ENCODE data around the gene PTGIS.

PTGIS gene

DNA sequence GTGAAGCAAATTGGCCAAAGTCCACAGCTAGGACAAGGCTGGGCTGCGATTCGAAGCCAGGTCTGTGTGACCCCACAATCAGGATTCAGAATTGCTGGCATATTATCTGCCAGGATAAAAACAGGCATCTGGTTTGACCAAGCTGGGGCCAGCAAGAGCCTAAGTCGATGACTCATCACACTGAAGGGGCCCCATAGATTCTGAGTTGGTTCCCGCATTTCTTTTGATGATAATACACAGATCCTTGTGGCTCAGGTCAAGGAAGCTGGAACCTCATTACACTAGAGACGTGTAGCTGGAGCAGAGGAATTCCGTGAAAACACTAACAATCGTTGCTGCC is 92.0 kb downstream of the PTGIS start:
- H3K4me3 ChIP-seq (ENCODE audit: low read depth, low read length), result no peak overlapping the region

DNA sequence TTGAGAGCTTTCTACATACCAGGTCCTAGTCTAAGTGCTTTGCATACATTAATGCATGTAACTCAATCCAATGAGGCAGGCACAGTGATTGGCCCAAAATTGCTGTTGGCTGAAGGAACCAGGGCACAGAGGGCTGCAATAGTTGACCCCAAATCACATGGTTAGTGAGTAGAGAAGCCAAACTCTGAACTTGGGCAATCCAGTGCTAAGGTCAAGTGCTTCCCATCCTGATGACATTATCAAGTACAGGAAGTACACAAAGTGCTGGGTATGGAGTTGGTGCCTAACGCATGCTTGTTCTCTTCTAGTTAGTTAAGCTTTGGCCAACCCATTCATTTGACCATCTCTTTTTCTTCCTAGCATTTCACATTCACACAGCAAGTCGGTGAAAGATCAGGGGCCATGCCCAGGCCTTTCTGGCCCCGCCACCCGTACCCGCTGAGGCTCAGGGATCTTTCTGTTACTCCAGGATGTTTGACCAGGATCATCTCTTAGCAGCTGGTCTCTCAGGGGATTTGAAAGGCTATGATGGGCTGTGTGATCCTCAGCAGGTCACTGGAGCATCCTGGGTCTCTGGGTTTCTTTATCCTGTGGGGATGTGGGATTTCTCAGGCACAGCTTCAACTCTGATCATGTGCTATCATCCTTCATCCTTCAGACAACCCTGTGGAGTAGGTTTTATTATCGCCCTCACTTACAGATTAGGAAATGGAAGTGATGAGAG is 92.5 kb downstream of the PTGIS start:
- no peak overlapping the region for H3K4me3 ChIP-seq (ENCODE audit: low read depth, low read length)

DNA sequence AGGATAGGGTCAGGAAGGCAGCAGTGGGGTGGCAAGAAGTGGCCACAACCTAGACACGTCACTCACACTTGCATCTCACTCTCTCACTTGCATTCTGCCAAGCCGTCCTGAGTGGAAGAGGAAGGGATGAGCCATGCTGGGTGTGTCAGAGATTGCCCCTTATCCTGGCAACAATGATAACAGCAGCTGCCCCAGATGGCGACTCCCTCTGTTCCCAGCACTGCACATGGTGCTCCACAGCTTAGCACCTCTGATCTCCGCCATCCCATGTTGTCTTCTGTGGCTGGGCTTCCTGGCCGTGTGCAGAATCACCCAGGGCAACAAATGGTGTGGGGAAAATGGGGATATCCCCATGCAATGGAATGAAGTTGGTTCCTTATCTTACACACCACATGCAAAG is 96.5 kb downstream of the PTGIS start:
- H3K4me3 ChIP-seq (ENCODE audit: low read depth, low read length), result no peak overlapping the region

DNA sequence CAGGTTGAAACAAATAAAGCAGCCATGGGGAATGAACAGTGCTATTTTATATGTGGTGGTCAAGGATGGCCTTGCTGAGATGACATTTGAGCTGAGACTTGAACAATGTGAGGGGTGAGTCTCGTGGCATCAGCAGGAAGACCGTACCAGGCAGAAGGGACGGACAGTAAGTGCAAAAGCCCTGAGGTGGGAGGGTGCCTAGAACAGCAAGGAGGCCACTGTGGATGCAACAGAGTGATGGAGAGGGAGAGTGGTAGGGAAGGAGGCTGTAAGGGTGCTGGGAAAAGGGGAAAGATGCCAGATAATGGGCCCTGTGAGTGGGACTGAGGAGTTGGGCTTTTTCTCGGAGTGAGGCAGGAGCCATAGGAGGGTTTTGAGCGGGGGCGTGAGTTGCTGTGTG is 97.0 kb downstream of the PTGIS start:
- H3K4me3 ChIP-seq (ENCODE audit: low read depth, low read length), result no peak overlapping the region

DNA sequence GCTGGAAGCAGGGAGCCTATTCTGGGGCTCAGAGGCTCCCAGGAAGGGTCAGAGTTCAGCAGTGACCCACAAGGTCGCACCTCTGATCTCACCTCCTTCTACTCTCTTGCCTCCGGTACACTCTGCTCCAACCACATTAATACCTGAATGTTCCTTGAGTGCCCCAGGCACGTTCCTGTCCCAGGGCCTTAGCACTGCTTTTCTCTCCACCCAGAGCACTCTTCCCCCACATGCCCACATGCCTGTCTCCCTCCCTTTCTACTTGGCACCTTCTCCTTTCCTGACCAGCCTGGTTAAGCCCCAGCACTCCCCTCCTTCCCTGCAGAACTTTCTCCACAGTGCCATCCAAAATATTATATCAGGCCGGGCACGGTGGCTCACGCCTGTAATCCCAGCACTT is 98.9 kb downstream of the PTGIS start:
- no peak overlapping the region for H3K4me3 ChIP-seq (ENCODE audit: low read depth, low read length)

DNA sequence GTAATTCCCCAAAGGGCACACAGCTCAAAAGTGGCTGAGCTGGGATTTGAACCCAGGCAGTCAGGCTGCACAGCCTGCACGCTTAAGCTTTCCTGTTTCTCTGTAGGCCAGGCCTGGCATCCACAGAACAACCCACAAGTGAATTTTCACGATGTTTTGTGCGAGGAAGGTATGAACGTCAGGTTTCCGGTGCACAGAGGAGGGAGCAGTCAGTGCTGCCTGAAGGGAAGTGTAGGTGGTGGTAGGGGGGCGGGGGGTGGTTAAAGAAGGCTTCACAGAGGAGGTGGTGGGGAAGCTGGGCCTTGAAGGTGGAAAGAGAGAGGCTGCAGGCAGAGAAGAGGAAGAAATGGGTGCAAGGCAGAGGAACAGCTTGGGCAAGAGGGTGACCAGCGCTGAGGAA is 99.5 kb downstream of the PTGIS start:
- no peak overlapping the region for H3K4me3 ChIP-seq (ENCODE audit: low read depth, low read length)

DNA sequence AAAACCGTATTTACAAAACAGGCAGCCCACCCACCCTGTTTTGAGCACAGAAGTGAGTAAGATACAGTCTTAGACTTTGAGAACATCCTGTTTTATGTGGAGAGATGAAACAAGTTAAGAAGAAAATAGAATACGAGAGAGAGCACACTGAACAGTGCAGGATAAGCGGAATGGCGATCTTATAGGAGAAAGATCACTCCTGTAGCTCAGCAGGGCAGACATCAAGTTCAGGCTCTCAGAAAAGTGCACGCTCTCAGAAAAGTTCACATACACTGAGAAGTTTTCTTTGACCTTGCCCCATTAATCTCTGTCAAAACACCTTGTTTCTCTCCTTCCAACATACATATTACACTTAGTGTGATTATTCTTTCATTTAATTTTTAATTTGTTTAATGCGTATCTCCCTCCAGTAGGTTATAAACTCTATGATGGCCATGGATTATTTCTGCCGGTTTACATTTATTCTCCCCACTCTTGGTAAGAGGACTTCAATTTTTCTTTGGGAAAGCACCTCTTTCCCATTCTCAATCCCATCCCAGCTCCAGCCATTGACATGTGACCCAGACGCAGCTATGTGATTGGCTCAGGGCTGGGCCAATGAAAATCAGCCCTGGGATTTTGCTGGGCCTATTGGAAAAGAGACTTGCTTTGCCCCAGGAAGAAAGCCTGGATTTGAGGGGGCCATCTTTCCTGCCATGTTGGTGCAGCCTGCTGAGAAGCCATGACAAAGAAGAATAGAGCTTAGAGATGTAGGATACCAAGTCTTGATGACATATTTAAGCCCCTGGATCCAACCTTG is 101.6 kb downstream of the PTGIS start:
- no peak overlapping the region for H3K4me3 ChIP-seq (ENCODE audit: low read depth, low read length)

DNA sequence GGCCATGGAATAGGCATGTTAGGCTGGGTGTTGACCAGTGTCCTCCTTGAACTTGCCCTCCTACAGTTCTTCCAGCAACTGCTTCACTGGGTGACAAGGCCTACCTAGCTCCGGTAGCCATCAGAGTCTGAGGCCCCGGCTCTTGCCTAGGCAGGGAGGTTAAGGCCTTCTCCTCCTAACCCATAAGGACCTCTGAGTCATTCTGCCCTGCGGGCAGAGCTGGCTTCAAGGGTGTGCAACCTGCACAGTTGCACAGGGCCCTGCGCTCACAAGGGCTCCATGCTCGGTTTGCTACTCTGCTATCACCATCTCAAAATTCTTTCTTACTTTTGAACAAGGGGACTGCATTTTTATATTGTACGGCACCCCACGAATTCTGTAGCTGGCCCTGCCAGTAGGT is 103.4 kb downstream of the PTGIS start:
- H3K4me3 ChIP-seq (ENCODE audit: low read depth, low read length), result no peak overlapping the region

DNA sequence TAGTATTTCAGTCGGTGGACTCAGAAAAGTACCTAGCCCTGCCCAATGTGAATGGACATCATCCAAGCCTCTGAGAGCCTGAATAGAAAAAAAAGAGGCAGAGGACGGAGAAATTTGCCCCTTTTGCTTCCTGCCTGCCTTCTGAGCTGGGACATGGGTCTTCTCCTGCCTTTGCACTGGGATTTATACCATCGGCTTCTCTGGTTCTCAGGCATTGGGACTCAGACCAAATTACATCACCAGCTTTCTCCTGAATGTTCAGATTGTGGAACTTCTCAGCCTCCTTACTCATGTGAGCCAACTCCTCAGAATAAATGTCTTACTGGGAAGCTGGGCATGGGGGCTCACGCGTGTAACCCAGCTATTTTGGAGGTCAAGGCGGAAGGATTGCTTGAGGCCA is 105.3 kb downstream of the PTGIS start:
- H3K4me3 ChIP-seq (ENCODE audit: low read depth, low read length), result no peak overlapping the region

DNA sequence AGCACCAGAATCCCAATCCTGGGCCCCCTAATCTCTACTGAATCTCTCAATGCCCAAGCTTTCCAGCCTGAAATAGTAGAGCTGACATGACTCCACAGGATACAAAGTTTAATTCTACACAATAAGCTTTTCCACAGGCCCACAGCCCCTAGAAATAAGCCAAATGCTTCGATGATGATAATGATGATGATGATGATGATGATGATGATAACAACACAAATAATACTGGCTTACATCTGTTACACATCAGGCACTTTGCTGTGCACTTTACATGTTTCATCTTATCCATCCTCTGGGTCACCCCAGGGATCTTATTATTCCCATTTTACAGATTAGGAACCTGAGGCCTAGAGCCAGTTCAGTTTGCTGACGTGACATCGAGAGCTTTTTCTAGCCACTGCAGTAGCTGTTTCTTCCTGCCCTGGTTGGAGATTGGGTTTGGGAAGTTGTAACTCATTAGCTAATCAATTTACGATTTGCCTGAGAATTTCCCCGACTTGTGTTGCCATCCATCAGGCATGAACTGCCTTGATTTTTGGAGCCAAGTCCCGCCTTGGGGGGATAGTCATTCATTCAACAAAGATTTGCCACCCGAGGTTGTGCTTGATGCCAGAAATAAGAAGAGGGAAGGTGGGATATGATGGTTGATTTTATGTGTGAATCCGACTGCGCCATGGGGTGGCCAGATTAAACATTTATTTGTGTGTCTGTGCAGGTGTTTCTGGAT is 105.9 kb downstream of the PTGIS start:
- no peak overlapping the region for H3K4me3 ChIP-seq (ENCODE audit: low read depth, low read length)

DNA sequence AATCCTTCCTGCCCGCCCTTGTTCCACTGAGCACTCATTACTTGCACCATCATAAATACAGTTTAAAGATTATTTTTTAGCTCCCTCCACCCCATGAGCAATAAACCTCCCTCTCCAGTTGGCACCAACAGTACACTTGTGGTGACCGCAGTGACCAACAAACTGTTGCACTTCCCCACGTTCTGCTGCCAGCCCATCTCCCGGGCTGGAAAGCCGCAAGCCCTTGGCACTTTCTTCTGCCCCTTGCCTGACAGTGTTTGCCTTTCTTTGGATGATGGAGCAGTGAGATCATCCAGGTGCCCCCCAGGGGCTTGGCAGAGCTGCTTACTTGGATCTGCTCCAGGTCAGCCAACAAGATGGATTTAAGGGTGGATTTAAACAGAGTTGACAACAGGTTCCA is 107.0 kb downstream of the PTGIS start:
- no peak overlapping the region for H3K4me3 ChIP-seq (ENCODE audit: low read depth, low read length)

DNA sequence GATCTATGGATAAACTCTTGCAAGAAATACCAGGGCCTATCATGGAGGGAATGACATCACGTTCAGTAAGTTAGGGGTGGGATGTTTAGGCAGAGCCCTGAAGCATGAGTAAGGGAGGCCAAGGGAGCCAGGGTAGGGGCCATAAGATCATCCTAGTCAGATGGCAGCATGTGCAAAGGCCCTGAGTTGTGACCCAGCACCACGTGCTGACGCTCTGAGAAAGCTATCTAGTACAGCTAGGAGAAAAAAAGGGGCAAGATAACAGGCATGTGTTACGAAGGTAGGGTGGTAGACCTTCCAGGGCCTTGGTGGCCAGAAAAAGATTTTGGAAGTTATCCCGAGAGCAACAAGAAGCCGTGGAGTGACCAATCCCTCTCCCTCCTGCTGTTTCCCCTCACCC is 107.8 kb downstream of the PTGIS start:
- no peak overlapping the region for H3K4me3 ChIP-seq (ENCODE audit: low read depth, low read length)

DNA sequence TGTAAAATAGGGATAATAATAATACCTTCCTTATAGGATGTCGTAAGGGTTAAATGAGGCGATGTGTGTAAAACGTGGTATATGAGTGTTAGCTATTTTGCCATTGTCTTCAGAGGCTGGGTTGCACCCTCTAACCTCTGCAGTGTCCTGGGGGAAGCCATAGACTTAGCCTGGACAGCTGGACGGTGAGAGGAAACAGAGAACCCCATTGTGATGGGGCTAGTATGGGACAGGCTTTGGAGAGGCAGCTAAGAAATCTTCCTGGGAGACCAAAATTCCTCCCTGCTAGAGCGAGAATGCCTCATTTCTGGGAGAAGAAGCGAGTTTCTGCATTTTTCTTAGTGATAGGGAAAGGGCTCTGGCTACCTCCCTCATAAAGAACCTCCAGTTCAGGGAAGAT is 108.3 kb downstream of the PTGIS start:
- no peak overlapping the region for H3K4me3 ChIP-seq (ENCODE audit: low read depth, low read length)

DNA sequence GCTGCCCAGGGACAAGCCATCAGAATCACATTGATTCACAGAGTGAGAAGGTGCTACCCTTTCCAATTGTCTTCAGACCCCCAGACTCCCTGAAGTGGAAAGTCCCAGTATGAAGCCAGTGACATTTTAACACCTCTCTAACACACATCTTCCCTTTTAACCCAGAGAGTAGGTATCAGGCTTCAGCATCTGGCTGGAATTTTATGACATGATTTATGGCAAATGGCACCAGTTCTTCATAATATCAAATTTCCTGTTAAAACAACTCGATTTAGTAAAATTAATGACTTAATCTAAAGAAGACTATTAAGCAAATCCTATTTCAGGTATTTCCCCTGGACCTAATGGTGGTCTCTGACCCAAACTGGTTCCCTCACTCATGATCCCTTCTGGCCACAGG is 110.5 kb downstream of the PTGIS start:
- no peak overlapping the region for H3K4me3 ChIP-seq (ENCODE audit: low read depth, low read length)

DNA sequence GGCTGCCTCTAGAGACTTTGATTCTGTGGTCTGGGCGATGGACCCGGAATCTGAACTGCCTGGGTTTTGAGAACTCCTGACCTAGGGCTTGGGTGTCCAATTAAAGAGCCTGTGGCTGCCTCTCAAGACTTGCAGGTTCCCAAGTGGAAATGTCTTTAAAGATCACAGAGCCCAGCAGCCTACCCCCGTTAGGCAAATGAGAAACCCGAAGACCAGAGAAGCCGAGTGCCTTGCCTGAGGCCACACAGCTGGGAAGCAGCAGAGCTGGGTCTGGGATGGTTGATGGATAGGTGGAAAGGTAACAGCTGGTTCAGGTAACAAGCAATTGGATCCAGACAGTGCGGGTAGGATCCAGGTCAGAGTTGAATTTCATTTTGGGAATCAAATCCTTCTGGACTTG is 111.3 kb downstream of the PTGIS start:
- no peak overlapping the region for H3K4me3 ChIP-seq (ENCODE audit: low read depth, low read length)

DNA sequence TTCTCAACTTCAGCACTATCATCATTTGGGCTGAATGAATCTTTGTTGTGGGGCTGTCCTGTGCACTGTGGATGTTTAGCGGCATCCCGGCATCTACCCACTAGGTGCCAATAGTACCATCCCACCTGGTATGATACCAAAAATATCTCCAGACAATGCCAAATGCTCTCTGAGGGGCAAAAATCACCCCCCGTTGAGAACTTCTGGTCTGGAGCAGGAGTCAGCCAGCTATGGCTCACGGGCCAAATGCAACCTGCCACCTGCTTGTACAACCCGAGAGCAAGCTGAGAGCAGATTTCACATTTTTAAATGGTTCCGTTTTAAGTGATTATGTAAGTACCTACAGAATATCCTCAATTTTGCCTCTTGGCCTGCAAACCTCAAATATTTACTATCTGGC is 112.2 kb downstream of the PTGIS start:
- no peak overlapping the region for H3K4me3 ChIP-seq (ENCODE audit: low read depth, low read length)
